Keratinocyte (primary cell): ENCODE results near the gene CELF2. TPM values are rescaled to one million over a fixed set of nuclear protein-coding genes. Genes with fewer than 3 reads are reported as not detected.

Experiments used
- DNase-seq: peaks from one replicate; pipeline ENCODE4 v3.0.0-alpha.2; 2011; ENCODE audit warnings: low read depth, missing footprints, low spot score
- FAIRE-seq: peaks from 2 replicates; lab custom pipeline; 2011; peaks lifted over from hg19 to GRCh38; lab: Jason Lieb, UNC
- H2AFZ ChIP-seq: 2 replicates; pipeline ENCODE4 v1.6.0; 2012; ENCODE audit warnings: low read length, control low read depth, inconsistent platforms; ENCODE audit not compliant: control insufficient read depth
- H3K27ac ChIP-seq: 2 replicates; pipeline ENCODE4 v1.5.1; 2011; ENCODE audit warnings: low read length; ENCODE audit not compliant: control insufficient read depth, insufficient read depth
- H3K27me3 ChIP-seq: 3 replicates; pipeline ENCODE4 v1.6.0; 2011; ENCODE audit warnings: low read length; ENCODE audit not compliant: control insufficient read depth, insufficient read depth; ENCODE audit errors: extremely low read depth
- H3K36me3 ChIP-seq, 2 experiments: 2 replicates in 1 of 2; 3 replicates in 1 of 2; pipeline ENCODE4 v1.5.1; 2011; ENCODE audit warnings: low read length in 2 of 2, mild to moderate bottlenecking in 1 of 2; ENCODE audit not compliant: control insufficient read depth in 2 of 2, insufficient read depth in 2 of 2; ENCODE audit errors: extremely low read depth in 1 of 2
- H3K4me1 ChIP-seq: 3 replicates; pipeline ENCODE4 v1.5.1; 2011; ENCODE audit warnings: low read length; ENCODE audit not compliant: control insufficient read depth, insufficient read depth; ENCODE audit errors: extremely low read depth
- H3K4me2 ChIP-seq: 3 replicates; pipeline ENCODE4 v1.6.0; 2011; ENCODE audit warnings: low read depth, low read length; ENCODE audit not compliant: control insufficient read depth, insufficient read depth; ENCODE audit errors: extremely low read depth
- H3K4me3 ChIP-seq, 3 experiments: fragments of 200-600 bp in 1 of 3; sonication (generic) in 1 of 3; 2 replicates in 2 of 3; 3 replicates in 1 of 3; pipeline ENCODE4 v1.5.1; 2011 to 2016; ENCODE audit warnings: low read length in 3 of 3, mild to moderate bottlenecking in 3 of 3, control low read depth in 2 of 3, inconsistent platforms in 1 of 3, low read depth in 1 of 3, mixed read lengths in 1 of 3, mixed run types in 1 of 3, moderate library complexity in 1 of 3; ENCODE audit not compliant: control insufficient read depth in 2 of 3, insufficient read depth in 2 of 3; ENCODE audit errors: extremely low read depth in 1 of 3
- H3K79me2 ChIP-seq: 2 replicates; pipeline ENCODE4 v1.6.0; 2012; ENCODE audit warnings: low read length; ENCODE audit not compliant: control insufficient read depth, insufficient read depth
- H3K9ac ChIP-seq: 3 replicates; pipeline ENCODE4 v1.6.0; 2011; ENCODE audit warnings: low read length; ENCODE audit not compliant: control insufficient read depth, insufficient read depth; ENCODE audit errors: extremely low read depth
- H3K9me1 ChIP-seq: 3 replicates; pipeline ENCODE4 v1.6.0; 2011; ENCODE audit warnings: low read length; ENCODE audit not compliant: control insufficient read depth, insufficient read depth; ENCODE audit errors: extremely low read depth
- H3K9me3 ChIP-seq: 2 replicates; pipeline ENCODE4 v1.5.1; 2012; ENCODE audit warnings: low read depth, low read length; ENCODE audit not compliant: control insufficient read depth
- H4K20me1 ChIP-seq: 3 replicates; pipeline ENCODE4 v1.6.0; 2011; ENCODE audit warnings: low read length; ENCODE audit not compliant: control insufficient read depth, insufficient read depth; ENCODE audit errors: extremely low read depth
- CTCF ChIP-seq, 3 experiments: IDR thresholded peaks in 1 of 3; conservative IDR thresholded peaks in 1 of 3; optimal IDR thresholded peaks in 1 of 3; 2 replicates in 2 of 3; 3 replicates in 1 of 3; pipeline versions ENCODE3 to v1.5.1; 2011; ENCODE audit warnings: low read length in 3 of 3, mild to moderate bottlenecking in 3 of 3, moderate library complexity in 2 of 3, control low read depth in 1 of 3, inconsistent platforms in 1 of 3; ENCODE audit not compliant: insufficient read depth in 2 of 3; ENCODE audit errors: extremely low read depth in 1 of 3
- EZH2 ChIP-seq: IDR thresholded peaks from one replicate; pipeline ENCODE4 v1.6.1; 2012; ENCODE audit warnings: inconsistent platforms, mild to moderate bottlenecking, low read length, moderate library complexity
- dilution Hi-C: fragments of 300-500 bp; cut with MboI; formaldehyde crosslinking; loops from one replicate; pipeline ENCODE4 v1.7.0; 2020; ENCODE audit warnings: low sequenced_read_pairs; ENCODE audit not compliant: extremely low pct_ligation_motif_present
- polyA plus RNA-seq, 5 experiments: library from polyadenylated mRNA; depleted of rRNA in 3 of 5; stranded (reverse) in 3 of 5; stranded (forward) in 1 of 5; unstranded in 1 of 5; fragments of >200 nt; gene quantifications; 1 replicate in 1 of 5; 2 replicates in 3 of 5; 3 replicates in 1 of 5; pipeline versions ENCODE4 v1.2.1 to v1.2.3, GENCODE V29; 2011 to 2012; ENCODE audit warnings: missing spikeins in 2 of 5, low read depth in 1 of 5, low replicate concordance in 1 of 5

Gene CELF2
- polyA plus RNA-seq, 1 donor (not counting 4 experiments of a cell fraction or from before 2014, with no cell fraction given) = 9.8 TPM

GRCh38 chr10:10976652-10977051 is 41.0 kb upstream of the CELF2 start:
- DNase-seq = no peak
- Histone ChIP-seq H3K9me1 (no peaks in the 10 kb centered on the region), H3K79me2 (no peaks in the 10 kb centered on the region), H3K4me1 (no peaks in the 10 kb centered on the region), H2AFZ (no peak overlapping the region), H4K20me1 (no peaks in the 10 kb centered on the region), H3K27me3 (no peaks in the 10 kb centered on the region), H3K9me3 (no peaks in the 10 kb centered on the region), H3K4me2 (no peak overlapping the region), H3K27ac (no peak overlapping the region), H3K4me3 (no peak overlapping the region), H3K9ac (no peak overlapping the region), H3K36me3 (no peaks in the 10 kb centered on the region)
- dilution Hi-C loops = no loop called here
- no peak for FAIRE-seq
- no peak for TF ChIP-seq CTCF (optimal IDR thresholded peaks at IDR 0.05 in 1 of 3, IDR thresholded peaks at IDR 0.05 in 1 of 3, conservative IDR thresholded peaks at IDR 0.05 in 1 of 3; ENCODE audit: extremely low read depth in 1 of 3, insufficient read depth in 2 of 3, low read length in 3 of 3)
- TF ChIP-seq EZH2 = no peak

GRCh38 chr10:10977226-10977956 is 40.3 kb upstream of the CELF2 start:
- no peak overlapping the region for H3K27ac ChIP-seq
- H2AFZ ChIP-seq = no peak overlapping the region
- H3K9ac ChIP-seq = no peak overlapping the region
- H3K9me1 ChIP-seq = no peaks in the 10 kb centered on the region
- dilution Hi-C loops = no loop called here
- no peak overlapping the region for H3K4me2 ChIP-seq
- no peak for DNase-seq
- H3K36me3 ChIP-seq = no peaks in the 10 kb centered on the region
- no peaks in the 10 kb centered on the region for H3K79me2 ChIP-seq
- no peaks in the 10 kb centered on the region for H3K9me3 ChIP-seq
- no peak for FAIRE-seq
- H3K27me3 ChIP-seq = no peaks in the 10 kb centered on the region
- H4K20me1 ChIP-seq = no peaks in the 10 kb centered on the region
- no peak for TF ChIP-seq CTCF (optimal IDR thresholded peaks at IDR 0.05 in 1 of 3, IDR thresholded peaks at IDR 0.05 in 1 of 3, conservative IDR thresholded peaks at IDR 0.05 in 1 of 3; ENCODE audit: extremely low read depth in 1 of 3, insufficient read depth in 2 of 3, low read length in 3 of 3)
- TF ChIP-seq EZH2 = no peak
- H3K4me3 ChIP-seq = no peak overlapping the region
- no peaks in the 10 kb centered on the region for H3K4me1 ChIP-seq
